ENCODE results near the gene IDUA. TPM values are rescaled to one million over a fixed set of nuclear protein-coding genes. Genes with fewer than 3 reads are reported as not detected.

IDUA gene
- total RNA-seq, 4 donors from 2014 or later: 15.5 to 32.2 (median 16.9) TPM

DNA sequence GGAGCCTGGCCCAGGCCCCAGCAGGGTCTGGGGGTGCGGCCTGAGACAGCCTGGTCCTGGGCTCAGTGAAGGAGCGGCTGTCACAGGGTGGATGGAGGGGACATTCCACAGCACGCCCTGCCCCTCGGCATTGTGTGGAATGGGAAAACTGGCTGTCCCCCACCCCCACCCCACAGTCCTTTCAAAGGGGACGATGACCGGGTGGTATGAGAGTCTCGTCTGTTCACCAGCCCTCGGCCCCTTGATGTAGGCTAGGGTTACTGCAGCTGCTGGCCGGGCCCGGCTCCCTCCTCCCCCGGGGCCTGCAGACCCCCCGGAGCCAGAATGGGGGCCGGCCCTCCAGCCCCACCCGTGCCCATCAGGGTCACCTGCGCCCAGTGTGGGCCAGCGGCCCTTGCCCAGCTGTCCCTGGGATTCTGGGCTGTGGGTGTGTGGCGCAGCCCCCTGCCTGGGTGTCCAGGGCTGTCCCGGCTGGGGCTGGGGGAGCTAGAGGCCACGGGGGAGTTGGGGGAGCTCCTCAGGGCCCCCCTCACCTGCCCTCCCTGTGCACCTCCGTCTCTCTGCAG is 36.3 kb downstream of the IDUA start:
- TF ChIP-seq, protein P1, sequence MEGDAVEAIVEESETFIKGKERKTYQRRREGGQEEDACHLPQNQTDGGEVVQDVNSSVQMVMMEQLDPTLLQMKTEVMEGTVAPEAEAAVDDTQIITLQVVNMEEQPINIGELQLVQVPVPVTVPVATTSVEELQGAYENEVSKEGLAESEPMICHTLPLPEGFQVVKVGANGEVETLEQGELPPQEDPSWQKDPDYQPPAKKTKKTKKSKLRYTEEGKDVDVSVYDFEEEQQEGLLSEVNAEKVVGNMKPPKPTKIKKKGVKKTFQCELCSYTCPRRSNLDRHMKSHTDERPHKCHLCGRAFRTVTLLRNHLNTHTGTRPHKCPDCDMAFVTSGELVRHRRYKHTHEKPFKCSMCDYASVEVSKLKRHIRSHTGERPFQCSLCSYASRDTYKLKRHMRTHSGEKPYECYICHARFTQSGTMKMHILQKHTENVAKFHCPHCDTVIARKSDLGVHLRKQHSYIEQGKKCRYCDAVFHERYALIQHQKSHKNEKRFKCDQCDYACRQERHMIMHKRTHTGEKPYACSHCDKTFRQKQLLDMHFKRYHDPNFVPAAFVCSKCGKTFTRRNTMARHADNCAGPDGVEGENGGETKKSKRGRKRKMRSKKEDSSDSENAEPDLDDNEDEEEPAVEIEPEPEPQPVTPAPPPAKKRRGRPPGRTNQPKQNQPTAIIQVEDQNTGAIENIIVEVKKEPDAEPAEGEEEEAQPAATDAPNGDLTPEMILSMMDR (IDR thresholded peaks at IDR 0.05): no peak
- DNase-seq (ENCODE audit: low spot score) (no peak), ATAC-seq (ENCODE audit: low FRiP score) (no peak)

DNA sequence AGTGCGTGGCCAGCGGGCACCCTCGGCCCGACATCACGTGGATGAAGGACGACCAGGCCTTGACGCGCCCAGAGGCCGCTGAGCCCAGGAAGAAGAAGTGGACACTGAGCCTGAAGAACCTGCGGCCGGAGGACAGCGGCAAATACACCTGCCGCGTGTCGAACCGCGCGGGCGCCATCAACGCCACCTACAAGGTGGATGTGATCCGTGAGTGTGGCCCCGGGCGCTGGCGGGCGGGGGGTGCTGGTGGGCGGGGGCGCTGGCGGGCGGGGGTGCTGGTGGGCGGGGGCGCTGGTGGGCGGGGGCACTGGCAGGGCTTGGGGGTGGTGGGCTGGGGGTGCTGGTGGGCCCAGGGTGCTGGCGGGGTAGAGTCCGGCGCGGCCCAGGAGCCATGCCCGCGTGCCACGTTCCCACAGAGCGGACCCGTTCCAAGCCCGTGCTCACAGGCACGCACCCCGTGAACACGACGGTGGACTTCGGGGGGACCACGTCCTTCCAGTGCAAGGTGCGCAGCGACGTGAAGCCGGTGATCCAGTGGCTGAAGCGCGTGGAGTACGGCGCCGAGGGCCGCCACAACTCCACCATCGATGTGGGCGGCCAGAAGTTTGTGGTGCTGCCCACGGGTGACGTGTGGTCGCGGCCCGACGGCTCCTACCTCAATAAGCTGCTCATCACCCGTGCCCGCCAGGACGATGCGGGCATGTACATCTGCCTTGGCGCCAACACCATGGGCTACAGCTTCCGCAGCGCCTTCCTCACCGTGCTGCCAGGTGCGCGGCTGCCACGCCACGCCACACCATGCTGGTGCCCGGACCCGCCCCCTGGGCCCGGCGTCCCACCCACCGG is 37.3 kb downstream of the IDUA start:
- TF ChIP-seq, protein P1 (IDR thresholded peaks at IDR 0.05): no peak
- ATAC-seq (ENCODE audit: low FRiP score) (no peak), DNase-seq (ENCODE audit: low spot score) (no peak)

DNA sequence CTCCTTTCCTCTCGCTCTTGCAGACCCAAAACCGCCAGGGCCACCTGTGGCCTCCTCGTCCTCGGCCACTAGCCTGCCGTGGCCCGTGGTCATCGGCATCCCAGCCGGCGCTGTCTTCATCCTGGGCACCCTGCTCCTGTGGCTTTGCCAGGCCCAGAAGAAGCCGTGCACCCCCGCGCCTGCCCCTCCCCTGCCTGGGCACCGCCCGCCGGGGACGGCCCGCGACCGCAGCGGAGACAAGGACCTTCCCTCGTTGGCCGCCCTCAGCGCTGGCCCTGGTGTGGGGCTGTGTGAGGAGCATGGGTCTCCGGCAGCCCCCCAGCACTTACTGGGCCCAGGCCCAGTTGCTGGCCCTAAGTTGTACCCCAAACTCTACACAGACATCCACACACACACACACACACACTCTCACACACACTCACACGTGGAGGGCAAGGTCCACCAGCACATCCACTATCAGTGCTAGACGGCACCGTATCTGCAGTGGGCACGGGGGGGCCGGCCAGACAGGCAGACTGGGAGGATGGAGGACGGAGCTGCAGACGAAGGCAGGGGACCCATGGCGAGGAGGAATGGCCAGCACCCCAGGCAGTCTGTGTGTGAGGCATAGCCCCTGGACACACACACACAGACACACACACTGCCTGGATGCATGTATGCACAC is 38.2 kb downstream of the IDUA start:
- TF ChIP-seq, protein P1 (IDR thresholded peaks at IDR 0.05): no peak
- ATAC-seq (ENCODE audit: low FRiP score) (no peak), DNase-seq (ENCODE audit: low spot score) (no peak)

DNA sequence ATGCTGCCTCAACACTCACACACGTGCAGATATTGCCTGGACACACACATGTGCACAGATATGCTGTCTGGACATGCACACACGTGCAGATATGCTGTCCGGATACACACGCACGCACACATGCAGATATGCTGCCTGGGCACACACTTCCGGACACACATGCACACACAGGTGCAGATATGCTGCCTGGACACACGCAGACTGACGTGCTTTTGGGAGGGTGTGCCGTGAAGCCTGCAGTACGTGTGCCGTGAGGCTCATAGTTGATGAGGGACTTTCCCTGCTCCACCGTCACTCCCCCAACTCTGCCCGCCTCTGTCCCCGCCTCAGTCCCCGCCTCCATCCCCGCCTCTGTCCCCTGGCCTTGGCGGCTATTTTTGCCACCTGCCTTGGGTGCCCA is 39.3 kb downstream of the IDUA start:
- DNase-seq (ENCODE audit: low spot score) (no peak), ATAC-seq (ENCODE audit: low FRiP score) (no peak)
- TF ChIP-seq, protein P1 (IDR thresholded peaks at IDR 0.05): no peak

DNA sequence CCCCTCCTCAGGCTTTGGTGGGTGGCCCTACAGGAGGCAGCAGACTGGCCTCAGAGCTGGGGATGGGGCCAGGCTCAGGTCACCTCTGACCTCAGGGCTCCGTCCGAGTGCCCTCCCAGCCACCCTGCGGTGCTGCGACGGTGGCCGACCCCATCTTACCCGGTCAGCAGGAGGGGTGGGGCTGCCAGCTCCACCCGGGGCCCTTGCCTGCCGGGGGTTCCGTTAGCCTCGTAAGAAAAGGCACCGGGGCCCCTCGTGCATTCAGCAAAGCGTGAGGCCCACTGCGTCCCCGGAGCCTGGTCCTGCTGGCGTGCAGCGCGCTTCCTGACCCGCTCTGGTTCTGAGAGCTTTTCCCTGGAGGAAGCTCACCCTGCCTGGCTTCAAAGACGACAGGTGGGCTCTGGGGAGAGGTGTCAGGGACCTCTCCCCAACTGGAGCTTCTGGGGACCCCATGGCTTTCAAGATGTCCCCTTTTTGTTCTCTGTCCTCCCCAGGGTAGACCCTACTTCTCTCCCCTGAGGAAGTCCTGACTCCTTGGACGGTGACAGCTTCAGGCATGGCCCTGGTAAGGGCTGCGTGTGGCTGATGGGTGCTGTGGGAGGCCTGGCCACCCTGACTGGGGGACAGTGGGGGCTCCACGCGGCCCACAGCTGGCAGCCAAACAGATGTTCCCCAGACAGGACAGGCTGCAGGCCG is 40.5 kb downstream of the IDUA start:
- ATAC-seq (ENCODE audit: low FRiP score): no peak
- TF ChIP-seq, protein P1 (IDR thresholded peaks at IDR 0.05): no peak
- DNase-seq (ENCODE audit: low spot score): no peak

DNA sequence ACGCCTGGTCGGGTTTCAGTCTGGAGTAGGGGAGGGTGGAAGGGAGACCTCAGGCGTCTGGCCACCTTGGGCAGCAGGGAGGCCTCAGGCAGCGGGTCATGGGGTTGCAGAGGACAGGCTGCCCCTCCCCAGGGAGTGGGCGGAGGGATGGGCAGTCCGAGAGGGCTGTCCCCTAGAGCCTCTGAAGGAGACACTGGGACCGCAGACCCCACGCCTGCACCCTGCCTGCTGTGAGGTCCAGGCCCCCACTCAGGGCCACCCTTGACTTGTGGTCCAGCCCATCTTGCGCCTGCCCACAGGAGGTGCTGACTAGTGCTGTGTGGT is 41.0 kb downstream of the IDUA start:
- TF ChIP-seq, protein P1 (IDR thresholded peaks at IDR 0.05): no peak
- DNase-seq (ENCODE audit: low spot score) (no peak), ATAC-seq (ENCODE audit: low FRiP score) (no peak)
